ENCODE results near the gene CDHR4. TPM values are rescaled to one million over a fixed set of nuclear protein-coding genes. Genes with fewer than 3 reads are reported as not detected.

The CDHR4 gene
- total and polyA plus RNA-seq, 9 of the 15 experiments (the other 6 are each of a cell fraction or from before 2014, with no cell fraction given) = 0.21 TPM; not detected in 8

DNA sequence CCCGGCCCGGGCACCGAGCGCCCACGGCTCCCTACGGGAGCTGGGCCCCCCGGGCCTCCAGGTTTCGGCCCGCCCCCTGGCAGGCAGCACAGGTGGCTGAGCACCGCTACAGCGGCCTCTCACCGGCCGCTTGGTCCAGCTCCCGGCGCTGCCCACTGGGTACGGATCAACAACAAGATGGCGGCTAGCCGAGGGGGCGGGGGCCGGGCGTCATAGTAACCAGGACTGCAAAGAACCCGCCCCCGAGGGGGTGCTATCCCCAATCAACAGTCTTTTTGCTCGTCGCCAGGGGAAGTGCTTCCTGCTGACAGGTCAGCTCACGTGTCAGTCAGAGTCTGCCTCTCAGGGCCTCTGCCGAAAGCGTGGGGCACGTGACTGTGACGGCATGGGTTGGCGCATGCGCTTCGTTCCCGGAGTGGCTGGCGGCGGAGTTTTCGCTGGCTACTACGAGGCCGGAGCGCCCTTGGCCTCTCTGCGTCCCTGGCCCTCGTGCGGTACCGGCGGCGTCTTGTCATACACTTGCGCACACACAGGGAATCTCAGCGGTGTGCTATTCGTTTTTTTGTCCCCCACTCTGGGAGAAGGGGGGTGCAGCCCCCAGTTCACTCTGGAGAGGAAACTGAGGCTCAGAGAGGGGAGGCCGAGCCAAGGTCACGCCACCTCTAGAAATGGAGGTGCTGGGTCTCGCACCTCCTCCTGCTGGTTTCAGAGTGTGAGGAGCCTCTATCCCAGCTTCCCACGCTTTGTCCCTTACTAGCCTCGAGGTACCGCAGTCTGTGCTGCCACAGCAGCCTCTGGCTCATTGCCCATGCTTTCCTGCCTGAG, 13.1 kb downstream of the CDHR4 start, which contains the start of gene IP6K1 (continued):
- no peak for TF ChIP-seq HMG20B (CRISPR knock-in tag; IDR thresholded peaks at IDR 0.05)
- peak; percentile 44 for TF ChIP-seq SP1 (CRISPR knock-in tag; IDR thresholded peaks at IDR 0.05)
- TF ChIP-seq HDAC8 (tag; IDR thresholded peaks at IDR 0.05) = 0 out of 2 replicates have a peak, but pooled peaks have one; percentile 52
- TF ChIP-seq ZNF146 (CRISPR knock-in tag; IDR thresholded peaks at IDR 0.05; ENCODE audit: unreplicated experiment) = no peak
- TF ChIP-seq NR2F6 (CRISPR knock-in tag; IDR thresholded peaks at IDR 0.05) = peak; percentile 57; the same call in 1 of the 2 replicates
- no peak for TF ChIP-seq ETS2 (tag; IDR thresholded peaks at IDR 0.05; ENCODE audit: borderline replicate concordance, poor library complexity, severe bottlenecking)
- no peak for TF ChIP-seq ZNF79 (CRISPR knock-in tag; IDR thresholded peaks at IDR 0.05; ENCODE audit: low read depth)
- TF ChIP-seq NFXL1 (CRISPR knock-in tag; IDR thresholded peaks at IDR 0.05) = no peak
- no peak for TF ChIP-seq ZNF551 (CRISPR knock-in tag; IDR thresholded peaks at IDR 0.05)
- TF ChIP-seq, protein P1, sequence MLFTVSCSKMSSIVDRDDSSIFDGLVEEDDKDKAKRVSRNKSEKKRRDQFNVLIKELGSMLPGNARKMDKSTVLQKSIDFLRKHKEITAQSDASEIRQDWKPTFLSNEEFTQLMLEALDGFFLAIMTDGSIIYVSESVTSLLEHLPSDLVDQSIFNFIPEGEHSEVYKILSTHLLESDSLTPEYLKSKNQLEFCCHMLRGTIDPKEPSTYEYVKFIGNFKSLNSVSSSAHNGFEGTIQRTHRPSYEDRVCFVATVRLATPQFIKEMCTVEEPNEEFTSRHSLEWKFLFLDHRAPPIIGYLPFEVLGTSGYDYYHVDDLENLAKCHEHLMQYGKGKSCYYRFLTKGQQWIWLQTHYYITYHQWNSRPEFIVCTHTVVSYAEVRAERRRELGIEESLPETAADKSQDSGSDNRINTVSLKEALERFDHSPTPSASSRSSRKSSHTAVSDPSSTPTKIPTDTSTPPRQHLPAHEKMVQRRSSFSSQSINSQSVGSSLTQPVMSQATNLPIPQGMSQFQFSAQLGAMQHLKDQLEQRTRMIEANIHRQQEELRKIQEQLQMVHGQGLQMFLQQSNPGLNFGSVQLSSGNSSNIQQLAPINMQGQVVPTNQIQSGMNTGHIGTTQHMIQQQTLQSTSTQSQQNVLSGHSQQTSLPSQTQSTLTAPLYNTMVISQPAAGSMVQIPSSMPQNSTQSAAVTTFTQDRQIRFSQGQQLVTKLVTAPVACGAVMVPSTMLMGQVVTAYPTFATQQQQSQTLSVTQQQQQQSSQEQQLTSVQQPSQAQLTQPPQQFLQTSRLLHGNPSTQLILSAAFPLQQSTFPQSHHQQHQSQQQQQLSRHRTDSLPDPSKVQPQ (CRISPR knock-in tag; IDR thresholded peaks at IDR 0.05; ENCODE audit: borderline replicate concordance) = 0 out of 2 replicates have a peak, but pooled peaks have one; percentile 24
- TF ChIP-seq, protein P2, sequence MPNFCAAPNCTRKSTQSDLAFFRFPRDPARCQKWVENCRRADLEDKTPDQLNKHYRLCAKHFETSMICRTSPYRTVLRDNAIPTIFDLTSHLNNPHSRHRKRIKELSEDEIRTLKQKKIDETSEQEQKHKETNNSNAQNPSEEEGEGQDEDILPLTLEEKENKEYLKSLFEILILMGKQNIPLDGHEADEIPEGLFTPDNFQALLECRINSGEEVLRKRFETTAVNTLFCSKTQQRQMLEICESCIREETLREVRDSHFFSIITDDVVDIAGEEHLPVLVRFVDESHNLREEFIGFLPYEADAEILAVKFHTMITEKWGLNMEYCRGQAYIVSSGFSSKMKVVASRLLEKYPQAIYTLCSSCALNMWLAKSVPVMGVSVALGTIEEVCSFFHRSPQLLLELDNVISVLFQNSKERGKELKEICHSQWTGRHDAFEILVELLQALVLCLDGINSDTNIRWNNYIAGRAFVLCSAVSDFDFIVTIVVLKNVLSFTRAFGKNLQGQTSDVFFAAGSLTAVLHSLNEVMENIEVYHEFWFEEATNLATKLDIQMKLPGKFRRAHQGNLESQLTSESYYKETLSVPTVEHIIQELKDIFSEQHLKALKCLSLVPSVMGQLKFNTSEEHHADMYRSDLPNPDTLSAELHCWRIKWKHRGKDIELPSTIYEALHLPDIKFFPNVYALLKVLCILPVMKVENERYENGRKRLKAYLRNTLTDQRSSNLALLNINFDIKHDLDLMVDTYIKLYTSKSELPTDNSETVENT (CRISPR knock-in tag; IDR thresholded peaks at IDR 0.05) = 0 out of 2 replicates have a peak, but pooled peaks have one; percentile 5
- peak; percentile 96 for TF ChIP-seq TOE1 (IDR thresholded peaks at IDR 0.05; ENCODE audit: borderline replicate concordance)
- no peak for TF ChIP-seq TOE1 (CRISPR knock-in tag; IDR thresholded peaks at IDR 0.05; ENCODE audit: borderline replicate concordance, low read depth)
- 0 out of 4 replicates have a peak, but pooled peaks of 1 of the 2 experiments have one; percentile 28 for TF ChIP-seq HDAC1 (IDR thresholded peaks at IDR 0.05)
- TF ChIP-seq HCFC1 (IDR thresholded peaks at IDR 0.05; ENCODE audit: low read depth, low read length) = peak; percentile 31
- no peak for TF ChIP-seq ARHGAP35 (IDR thresholded peaks at IDR 0.05; ENCODE audit: partially characterized antibody)
- TF ChIP-seq ZSCAN32 (CRISPR knock-in tag; IDR thresholded peaks at IDR 0.05) = 0 out of 2 replicates have a peak, but pooled peaks have one; percentile 47
- TF ChIP-seq, protein P3, sequence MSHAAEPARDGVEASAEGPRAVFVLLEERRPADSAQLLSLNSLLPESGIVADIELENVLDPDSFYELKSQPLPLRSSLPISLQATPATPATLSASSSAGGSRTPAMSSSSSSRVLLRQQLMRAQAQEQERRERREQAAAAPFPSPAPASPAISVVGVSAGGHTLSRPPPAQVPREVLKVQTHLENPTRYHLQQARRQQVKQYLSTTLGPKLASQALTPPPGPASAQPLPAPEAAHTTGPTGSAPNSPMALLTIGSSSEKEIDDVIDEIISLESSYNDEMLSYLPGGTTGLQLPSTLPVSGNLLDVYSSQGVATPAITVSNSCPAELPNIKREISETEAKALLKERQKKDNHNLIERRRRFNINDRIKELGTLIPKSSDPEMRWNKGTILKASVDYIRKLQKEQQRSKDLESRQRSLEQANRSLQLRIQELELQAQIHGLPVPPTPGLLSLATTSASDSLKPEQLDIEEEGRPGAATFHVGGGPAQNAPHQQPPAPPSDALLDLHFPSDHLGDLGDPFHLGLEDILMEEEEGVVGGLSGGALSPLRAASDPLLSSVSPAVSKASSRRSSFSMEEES (CRISPR knock-in tag; IDR thresholded peaks at IDR 0.05) = peak; percentile 97
- no peak for TF ChIP-seq KLF10 (CRISPR knock-in tag; IDR thresholded peaks at IDR 0.05)
